Panc1 (cell line): ENCODE results near the gene SLC9A3.

ENCODE experiments used
- CTCF ChIP-seq: fragments of 450-650 bp; IDR thresholded peaks from 2 replicates; pipeline ENCODE4 v1.5.1; 2017; ENCODE audit warnings: mild to moderate bottlenecking
- REST ChIP-seq, 2 experiments: IDR thresholded peaks; 2 replicates each; pipeline ENCODE4 v1.6.1; 2011 to 2012; ENCODE audit warnings: low read depth in 2 of 2, control low read depth in 1 of 2, low read length in 1 of 2, mild to moderate bottlenecking in 1 of 2, moderate library complexity in 1 of 2; ENCODE audit not compliant: insufficient read depth in 1 of 2
- SIN3A ChIP-seq: IDR thresholded peaks from 2 replicates; pipeline ENCODE4 v1.6.1; 2012; ENCODE audit warnings: low read depth, mild to moderate bottlenecking, low read length, moderate library complexity, borderline replicate concordance; ENCODE audit not compliant: insufficient read depth

GRCh38 chr5:568809-569208 is 44.6 kb upstream of the SLC9A3 start:
- no peak for TF ChIP-seq CTCF
- TF ChIP-seq SIN3A: no peak
- TF ChIP-seq REST (IDR thresholded peaks at IDR 0.05; ENCODE audit: insufficient read depth in 1 of 2, low read depth in 2 of 2, low read length in 1 of 2): no peak
